Stimulated activated CD8-positive, alpha-beta memory T cell treated with anti-CD3 and anti-CD28 coated beads, Interleukin-4, amount 100 ng/mL, for 48 hours (primary cell): Measurements from ENCODE around the gene GTF2A1L.
"Not testable (repeated sequence)": the region's sequence is repeated elsewhere in the genome, so short reads cannot be mapped to it uniquely, and the experiment has no call there.

ENCODE experiments used
- DNase-seq: peaks from one replicate; pipeline ENCODE4 v3.0.0-alpha.2; 2020

The GTF2A1L gene

DNA sequence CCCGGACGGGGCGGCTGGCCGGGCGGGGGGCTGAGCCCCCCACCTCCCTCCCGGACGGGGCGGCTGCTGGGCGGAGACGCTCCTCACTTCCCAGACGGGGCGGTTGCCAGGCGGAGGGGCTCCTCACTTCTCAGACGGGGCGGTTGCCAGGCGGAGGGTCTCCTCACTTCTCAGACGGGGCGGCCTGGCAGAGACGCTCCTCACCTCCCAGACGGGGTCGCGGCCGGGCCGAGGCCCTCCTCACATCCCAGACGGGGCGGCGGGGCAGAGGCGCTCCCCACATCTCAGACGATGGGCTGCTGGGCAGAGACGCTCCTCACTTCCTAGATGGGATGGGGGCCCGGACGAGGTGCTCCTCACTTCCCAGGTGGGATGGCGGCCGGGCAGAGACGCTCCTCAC, 3.1 kb upstream of the GTF2A1L start:
- DNase-seq, result not testable (repeated sequence)

DNA sequence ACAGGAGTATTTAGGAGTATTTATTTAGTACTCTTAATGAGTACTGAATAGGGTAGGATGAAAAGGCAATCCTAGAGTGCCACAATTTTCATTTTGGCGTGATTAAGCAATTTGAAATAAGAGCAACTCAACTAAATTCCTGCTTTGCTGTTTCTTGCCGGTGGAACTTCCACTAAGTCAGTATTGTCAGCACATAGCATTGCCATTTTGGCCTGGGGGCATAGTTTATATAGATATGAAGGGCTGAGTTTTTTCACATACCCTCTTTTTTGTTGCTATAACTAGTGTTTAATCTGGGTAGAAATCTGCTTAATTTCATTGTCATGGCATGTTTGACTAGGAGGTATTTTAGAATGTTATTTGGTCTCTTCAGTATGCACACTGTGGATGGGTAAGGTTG, 1.9 kb downstream of the GTF2A1L start:
- no peak for DNase-seq

DNA sequence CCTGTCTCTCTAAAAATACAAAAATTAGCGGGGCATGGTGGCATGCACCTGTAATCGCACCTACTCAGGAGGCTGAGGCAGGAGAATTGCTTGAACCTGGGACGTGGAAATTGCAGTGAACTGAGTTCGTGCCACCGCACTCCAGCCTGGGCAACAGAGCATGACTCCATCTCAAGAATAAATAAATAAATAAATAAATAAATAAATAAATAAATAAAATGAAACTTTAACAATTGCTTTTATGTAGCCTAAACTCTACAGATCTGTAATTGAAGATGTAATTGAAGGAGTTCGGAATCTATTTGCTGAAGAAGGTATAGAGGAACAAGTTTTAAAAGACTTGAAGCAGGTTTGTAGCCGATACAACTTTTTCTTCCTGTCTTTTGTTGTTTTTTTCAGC, 2.9 kb downstream of the GTF2A1L start:
- no peak for DNase-seq

DNA sequence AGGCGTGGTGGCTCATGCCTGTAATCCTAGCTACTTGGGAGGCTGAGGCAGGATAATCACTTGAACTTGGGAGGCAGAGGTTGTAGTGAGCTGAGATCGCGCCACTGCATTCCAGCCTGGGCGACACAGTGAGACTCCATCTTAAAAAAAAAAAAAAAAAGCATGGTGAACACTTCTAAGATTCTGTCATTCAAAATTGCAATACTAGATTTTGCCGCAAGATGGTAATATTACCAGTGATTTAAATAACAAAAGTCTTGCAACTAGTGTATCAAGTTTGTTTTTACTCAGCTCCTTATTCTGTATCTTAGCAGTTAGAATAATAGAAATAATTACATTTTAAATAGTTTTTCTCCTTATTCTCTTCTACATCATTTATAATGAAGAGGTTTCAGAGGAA, 5.0 kb downstream of the GTF2A1L start:
- DNase-seq, result not testable (repeated sequence)

DNA sequence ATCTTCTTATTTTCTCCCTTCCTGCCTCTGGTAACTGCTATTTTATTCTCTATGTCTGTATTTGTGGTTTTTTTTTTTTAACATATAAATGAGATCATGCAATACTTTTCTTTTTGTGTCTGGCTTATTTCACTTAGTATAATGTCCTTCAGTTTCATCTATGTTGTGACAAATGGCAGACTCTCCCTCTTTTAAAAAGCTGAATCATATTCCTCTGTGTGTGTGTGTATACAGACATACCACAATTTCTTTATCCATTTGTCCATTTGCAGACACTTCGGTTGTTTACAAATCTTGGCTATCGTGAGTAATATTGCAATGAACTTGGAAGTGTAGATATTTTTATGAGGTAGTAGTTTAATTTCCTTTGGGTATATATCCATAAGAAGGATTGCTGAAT, 7.0 kb downstream of the GTF2A1L start:
- no peak for DNase-seq

DNA sequence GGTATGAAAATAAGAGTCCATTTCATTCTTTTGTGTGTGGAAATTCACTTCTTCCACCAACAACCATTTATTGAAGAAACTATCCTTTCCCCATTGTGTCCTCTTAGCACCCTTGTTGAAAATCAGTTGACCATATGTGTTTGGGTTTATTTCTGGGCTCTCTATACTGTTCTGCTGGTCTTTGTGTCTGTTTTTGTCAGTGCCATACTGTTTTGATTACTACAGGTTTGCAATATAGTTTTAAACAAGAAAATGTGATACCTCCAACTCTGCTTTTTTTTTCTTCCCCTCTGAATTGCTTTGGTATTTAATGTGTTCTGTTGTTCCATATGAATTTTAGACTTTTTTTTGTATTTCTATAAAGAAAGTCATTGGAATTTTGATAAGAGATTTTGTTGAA, 8.4 kb downstream of the GTF2A1L start:
- DNase-seq, result no peak

DNA sequence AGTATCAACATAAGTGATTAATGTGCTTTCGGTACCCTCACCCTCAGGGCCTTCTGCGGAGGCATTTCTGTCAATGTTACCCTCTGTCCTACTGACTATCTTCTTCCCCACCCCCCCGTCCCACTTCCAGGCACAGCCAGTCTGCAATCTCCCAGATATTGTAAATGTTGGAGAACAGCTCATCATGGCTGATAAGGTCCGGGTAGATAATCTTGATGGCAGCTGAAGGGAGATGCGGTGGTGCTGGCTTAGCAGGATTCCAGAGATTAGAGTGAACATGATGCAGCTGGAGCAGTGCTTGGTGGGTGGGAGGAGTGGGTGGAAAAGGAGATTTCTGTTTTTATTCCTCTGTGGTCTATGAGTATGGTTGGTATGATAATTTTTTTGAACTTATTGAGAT, 15.5 kb downstream of the GTF2A1L start:
- DNase-seq, result no peak

DNA sequence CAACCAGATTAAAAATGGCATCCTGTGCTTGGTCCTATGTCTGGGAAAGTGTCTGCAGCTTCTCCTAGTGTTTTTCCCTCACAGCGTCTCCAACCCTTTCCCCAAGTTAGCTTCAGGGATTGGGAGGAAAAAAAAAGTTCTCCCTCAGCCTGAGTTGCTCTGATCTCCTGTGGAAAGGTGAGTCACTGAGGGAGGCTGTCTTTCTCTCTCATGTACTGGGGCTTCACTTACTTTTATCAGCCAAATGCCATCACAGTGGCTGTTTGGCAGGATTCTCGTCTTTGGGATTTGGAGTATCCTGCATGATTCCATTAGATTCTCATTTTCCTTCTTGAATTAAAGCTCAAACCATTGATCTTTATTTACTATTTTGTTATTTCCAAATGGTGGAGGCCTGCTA, 18.1 kb downstream of the GTF2A1L start:
- no peak for DNase-seq

DNA sequence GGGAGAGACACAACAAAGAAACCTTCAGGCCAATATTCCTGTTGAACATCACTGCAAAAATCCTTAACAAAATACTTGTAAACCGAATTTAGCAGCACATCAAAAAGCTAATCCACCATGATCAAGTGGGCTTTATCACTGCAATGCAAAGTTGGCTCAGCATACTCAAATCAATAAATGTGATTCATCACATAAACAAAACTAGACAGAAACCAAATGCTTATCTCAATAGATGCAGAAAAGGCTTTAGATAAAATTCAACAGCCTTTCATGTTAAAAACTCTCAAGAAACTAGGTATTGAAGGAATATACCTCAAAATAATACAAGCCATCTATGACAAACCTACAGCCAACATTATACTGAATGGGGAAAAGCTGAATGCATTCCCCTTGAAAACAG, 20.6 kb downstream of the GTF2A1L start:
- no peak for DNase-seq

DNA sequence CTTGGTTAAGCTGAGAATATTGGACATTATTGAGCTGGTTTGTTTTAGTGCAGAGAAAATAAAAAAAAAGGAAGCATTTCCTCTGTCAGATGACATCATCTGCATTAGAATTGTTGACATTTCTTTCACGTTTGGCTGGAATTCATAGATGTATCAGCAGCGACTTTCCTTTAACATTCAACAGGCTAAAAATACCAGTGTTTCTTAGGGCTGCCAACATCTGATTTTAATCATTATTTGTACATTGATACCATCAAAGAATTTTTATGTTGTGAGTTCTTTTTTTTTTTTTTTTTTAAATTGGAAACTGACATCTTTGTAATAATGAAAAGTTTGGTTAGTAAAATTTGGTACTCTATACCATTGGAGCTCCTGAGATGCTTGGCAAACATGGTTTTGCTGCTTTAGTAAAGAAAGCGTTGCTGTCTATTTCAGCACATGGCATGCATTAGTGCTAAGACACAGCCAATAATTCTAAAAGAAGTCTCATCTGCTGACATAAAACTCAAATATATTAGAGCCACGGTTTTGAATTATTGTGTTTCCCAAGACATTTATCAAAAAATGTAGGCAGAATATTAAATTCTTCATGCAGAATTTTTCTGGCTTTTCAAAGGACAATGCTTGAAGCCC, 33.6 kb downstream of the GTF2A1L start:
- no peak for DNase-seq

DNA sequence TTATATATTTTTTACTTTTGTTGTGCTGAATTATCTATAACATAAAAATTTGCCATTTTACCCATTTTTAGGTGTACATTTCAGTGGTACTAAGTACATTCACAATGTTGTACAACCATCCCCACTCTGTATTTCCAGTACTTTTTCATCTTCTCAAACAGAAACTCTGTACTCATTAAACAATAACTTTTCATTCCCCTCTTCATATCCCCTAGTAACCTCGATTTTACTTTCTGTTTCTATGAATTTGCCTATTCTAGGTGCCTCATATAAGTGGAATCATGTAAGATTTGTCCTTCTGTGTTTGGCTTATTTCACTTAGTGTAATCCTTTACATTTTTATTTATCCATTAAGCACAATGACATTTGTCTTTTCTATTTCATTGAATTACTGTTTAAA, 51.3 kb downstream of the GTF2A1L start:
- no peak for DNase-seq

DNA sequence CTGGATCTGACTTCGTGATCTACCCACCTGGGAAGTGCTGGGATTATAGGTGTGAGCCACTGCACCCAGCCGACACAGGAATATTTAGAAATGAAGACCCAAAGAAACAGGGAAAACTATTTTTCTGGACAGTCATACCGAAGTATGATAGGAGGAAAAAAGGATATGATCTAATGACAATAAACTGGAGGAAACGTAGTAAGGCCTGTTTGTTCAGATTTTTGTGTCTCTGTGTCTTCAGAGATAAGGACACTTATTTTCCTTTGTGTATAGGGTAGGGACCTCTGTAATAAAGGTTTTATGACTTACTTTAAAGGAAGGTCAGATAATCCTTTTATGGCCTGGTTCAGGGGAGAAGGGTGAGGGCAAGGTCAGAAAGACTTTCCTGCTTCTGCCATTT, 55.9 kb downstream of the GTF2A1L start:
- no peak for DNase-seq

DNA sequence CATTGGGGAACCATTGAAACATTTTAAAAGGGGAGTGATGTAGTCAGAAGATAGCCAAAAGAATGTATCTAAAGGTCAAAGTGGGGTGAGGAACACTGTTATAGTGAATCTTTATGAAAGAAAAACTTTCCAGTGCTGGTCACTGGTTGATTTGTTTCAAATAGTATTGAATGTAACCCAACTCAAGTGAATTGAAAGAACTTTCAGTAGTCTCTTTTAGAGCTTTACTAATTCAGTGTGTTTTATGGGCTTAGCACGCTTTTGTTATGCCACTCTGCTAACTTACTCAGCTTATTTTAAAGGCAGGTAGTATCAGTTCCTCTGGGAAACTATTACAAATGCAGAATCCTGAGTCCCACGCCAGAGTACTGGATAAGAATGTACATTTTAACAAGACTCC, 57.3 kb downstream of the GTF2A1L start:
- no peak for DNase-seq

DNA sequence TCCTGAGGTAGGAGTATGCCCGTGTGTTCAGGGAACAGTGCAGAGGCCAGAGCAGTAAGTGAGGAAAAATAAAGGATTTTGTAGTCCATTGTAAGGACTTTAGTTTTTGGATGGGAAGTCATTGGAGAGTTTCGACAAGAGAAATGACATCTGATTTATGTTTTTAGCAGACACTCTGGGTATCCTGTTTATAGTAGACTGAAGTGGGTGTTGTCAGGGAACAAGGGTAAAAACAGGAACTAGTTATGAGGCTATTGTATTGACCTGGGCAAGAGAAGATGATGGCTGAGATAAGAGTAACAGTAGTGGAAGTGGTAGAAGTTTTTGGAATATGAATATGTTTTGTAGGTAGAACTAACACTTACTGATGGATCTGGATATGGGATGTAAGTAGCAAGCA, 59.8 kb downstream of the GTF2A1L start:
- no peak for DNase-seq

DNA sequence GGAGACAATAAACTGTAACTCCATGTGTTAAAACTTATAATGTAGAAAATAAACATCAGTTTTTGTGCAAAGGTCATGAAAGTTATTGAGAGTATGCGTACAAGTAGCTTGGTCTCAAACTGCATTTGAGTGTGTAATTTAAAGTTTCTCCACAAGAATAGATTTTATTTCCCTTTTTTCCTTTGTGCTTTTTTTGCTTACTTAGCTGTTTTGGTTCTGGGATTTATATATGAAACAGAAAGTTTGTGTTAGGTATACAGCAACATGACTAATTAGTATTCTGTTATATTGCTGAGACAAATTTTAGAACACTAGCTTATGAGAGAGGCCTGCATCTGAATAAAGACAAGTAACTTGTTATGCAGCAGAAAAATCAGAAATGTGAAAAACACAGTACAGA, 67.5 kb downstream of the GTF2A1L start:
- DNase-seq, result no peak

DNA sequence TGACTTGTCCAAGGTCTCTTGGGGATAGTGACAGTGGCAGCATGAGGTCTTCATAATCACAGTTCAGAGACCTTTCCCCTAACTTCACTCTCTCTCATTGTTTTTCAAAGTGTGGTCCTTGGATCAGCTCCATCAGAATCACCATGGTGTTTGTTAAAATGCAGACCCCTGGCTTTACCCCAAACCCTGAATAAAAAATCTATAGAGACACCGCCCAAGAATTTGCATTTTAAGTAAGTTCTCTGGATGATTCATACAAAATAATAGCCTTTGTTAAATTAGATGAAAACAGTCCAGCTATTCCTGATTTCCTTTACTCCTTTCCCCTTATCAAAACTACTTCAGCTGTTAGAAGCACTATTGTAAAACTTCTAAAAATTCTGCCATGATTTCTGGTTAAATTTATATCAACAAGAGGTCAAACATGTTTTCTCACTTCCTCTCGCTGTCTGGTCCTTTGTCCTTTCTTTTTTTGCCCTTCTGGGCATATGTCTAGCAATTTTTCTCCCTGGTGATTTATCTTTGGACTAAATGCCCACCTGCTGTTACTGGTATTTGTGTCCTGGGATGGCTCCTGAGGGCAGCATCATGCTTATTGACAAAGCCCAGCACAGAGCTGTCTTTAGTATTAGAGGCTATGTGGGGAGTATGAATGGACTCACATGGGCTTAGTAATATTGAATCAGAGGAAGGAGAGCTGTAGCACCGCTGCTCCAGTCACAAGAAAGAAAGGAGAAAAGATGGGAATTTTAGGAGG, 74.5 kb downstream of the GTF2A1L start:
- no peak for DNase-seq

DNA sequence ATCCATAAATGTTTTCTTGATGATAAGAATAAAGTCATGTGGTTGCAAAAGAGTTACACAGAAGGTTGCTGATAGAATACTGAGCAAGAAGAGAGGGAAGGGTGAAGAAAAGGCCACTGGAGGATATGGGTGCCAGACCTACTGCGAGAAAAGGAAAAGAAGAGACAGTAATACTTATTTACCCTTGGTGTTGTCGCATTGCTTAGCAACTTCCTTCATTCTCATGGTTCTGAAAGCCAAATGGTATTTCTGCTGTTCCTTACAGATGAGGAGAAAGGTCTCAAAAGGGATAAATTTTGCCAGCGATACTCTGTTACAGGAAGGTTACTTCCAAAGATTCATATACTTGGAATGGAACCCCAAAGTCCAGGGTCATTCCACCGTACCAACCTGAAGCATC, 75.4 kb downstream of the GTF2A1L start:
- DNase-seq, result no peak

DNA sequence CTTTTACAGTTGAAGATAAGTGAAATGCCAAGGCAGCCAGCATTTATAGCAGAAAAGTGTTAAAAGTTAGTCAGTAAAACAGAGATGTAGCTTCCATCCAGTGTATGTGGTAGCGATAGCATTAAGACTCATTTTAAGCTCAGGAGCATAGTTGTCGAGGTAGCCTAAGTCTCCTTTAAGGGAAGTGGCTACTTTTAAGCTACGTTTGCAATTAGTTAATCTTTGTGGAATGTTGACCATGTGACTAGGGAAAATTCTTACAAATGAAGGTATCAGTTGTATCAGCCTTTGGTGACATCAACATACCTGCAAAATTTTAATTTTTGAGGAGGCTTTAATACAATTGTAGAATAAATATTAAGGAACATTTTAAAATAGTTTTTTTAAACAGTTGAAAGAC, 76.0 kb downstream of the GTF2A1L start:
- DNase-seq, result no peak

DNA sequence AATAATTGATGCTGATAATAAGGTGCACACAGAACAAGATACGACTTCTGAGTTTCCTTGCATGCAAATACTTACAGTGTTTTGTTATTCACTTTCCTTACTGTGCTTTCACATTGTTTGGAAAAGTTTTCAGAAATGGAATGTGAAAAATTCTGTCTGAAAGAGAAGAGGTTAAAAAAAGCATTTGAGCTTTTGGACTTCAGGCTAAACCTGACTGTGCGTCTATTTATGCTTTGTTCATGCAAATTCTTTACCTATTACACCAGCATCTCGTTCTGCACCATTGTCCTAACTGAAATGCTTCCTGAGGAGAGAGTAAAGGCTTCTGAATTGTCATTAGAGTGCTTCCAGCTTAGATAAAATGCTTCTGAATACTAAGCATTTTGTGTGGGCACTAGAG, 76.5 kb downstream of the GTF2A1L start:
- no peak for DNase-seq

DNA sequence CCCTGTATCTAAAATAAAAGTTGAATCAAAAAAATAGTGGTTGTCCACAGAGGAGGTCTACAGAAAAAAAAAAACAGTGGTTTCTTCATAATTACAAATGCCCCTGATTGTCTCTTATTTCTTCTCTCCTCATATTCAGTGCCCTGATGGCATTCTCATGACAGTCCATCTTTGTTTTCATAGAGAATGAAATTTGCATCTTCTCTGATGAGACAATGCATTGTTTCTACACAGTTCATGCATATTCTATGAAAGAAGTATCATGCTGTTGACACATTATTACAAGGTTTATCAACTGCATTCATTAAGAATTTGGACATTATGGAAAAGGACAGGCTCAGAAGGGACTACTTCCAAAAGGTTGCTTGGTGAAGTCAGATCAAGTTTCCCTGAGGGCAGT, 78.3 kb downstream of the GTF2A1L start:
- DNase-seq, result no peak

DNA sequence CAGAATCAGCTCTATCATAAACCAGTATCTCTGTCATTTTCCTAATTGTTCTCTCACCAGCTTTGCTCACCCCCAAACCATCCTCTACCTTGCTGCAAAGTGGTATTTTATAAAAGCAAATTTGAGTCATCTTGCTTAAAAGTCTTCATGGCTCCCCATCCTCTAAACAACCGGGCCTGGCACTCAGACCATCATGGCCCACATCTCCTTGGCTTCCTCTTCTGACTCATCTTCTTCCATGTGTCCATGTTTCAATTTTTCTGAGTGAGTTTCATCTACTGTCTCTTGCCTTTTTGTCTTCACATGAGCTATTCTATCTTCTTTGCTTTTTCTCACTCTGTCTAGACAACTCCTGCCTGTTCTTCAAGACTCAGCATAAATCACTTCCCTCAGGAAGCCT, 79.2 kb downstream of the GTF2A1L start:
- DNase-seq, result no peak

DNA sequence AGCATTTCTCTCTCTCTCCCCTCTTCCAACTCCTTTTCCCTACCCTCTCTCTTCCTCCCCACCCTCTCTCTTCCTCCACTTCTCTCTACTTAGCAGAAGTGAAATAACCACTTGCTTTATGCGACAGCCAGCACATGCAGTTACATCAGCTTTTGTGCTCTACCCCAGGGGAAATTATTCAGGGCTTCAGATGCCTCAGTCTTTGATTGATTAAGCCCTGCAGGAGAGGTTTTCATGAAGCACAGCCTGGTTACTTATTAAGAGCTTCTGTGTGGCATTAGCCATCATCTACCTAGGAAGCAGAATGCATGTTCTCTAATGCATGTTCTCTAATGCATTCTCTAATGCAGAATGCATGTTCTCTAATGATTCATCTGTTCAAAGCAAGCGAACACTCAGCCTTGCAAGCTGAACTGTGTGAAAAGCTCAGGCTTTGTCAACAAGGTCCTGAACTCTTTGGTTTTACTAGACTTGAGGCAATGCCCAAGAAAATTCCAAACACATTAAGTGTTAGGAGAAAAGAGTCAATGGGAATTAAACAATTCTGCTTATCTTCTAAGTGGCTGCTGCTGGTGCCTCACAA, 81.8 kb downstream of the GTF2A1L start:
- DNase-seq, result no peak

DNA sequence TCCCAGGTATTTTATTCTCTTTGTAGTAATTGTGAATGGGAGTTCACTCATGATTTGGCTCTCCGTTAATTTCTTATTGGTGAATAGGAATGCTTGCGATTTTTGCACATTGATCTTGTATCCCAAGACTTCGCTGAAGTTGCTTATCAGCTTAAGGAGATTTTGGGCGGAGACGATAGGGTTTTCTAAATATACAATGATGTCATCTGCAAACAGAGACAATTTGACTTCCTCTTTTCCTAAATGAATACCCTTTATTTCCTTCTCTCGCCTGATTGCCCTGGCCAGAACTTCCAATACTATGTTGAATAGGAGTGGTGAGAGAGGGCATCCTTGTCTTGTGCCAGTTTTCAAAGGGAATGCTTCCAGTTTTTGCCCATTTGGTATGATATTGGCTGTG, 86.0 kb downstream of the GTF2A1L start:
- DNase-seq, result not testable (repeated sequence)

DNA sequence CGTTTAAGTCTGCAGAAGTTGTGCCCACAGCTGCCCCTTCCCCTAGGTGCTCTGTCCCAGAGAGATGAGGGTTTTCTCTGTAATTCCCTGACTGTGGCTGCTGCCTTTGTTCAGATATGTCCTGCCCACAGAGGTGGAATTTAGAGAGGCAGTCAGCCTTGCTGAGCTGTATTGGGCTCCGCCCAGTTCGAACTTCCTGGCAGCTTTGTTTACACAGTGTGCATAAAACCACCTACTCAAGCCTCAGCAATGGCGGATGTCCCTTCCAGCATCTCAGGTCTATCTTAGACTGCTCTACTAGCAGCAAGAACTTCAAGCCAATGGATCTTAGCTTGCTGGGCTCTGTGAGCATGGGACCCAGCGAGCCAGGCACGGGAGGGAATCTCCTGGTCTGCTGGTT, 89.8 kb downstream of the GTF2A1L start:
- DNase-seq, result no peak
